ENCODE results near the gene SEC61A1.

GRCh38 chr3:128112357-128112968 is 60.2 kb downstream of the SEC61A1 start:
- TF ChIP-seq POLR2A (IDR thresholded peaks at IDR 0.05; ENCODE audit: low read length) (no peak), GATA1 (IDR thresholded peaks at IDR 0.05; ENCODE audit: low read depth, low read length) (no peak)
